ENCODE measurements around the gene SYT11.

Gene SYT11

GRCh38 chr1:155834296-155834926 lies 25.0 kb upstream of the SYT11 start:
- TF ChIP-seq TCF12 (IDR thresholded peaks at IDR 0.05; ENCODE audit: low read depth), result no peak
- TF ChIP-seq YY1 (IDR thresholded peaks at IDR 0.05; ENCODE audit: low read depth), result no peak
- no peak for TF ChIP-seq TEAD4 (IDR thresholded peaks at IDR 0.05)
- TF ChIP-seq, protein P1, sequence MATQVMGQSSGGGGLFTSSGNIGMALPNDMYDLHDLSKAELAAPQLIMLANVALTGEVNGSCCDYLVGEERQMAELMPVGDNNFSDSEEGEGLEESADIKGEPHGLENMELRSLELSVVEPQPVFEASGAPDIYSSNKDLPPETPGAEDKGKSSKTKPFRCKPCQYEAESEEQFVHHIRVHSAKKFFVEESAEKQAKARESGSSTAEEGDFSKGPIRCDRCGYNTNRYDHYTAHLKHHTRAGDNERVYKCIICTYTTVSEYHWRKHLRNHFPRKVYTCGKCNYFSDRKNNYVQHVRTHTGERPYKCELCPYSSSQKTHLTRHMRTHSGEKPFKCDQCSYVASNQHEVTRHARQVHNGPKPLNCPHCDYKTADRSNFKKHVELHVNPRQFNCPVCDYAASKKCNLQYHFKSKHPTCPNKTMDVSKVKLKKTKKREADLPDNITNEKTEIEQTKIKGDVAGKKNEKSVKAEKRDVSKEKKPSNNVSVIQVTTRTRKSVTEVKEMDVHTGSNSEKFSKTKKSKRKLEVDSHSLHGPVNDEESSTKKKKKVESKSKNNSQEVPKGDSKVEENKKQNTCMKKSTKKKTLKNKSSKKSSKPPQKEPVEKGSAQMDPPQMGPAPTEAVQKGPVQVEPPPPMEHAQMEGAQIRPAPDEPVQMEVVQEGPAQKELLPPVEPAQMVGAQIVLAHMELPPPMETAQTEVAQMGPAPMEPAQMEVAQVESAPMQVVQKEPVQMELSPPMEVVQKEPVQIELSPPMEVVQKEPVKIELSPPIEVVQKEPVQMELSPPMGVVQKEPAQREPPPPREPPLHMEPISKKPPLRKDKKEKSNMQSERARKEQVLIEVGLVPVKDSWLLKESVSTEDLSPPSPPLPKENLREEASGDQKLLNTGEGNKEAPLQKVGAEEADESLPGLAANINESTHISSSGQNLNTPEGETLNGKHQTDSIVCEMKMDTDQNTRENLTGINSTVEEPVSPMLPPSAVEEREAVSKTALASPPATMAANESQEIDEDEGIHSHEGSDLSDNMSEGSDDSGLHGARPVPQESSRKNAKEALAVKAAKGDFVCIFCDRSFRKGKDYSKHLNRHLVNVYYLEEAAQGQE (IDR thresholded peaks at IDR 0.05; ENCODE audit: low read depth), result no peak
- no peak for TF ChIP-seq NFIC (IDR thresholded peaks at IDR 0.05)
- TF ChIP-seq CEBPB (IDR thresholded peaks at IDR 0.05), result no peak
- no peak for TF ChIP-seq ZBTB7A (IDR thresholded peaks at IDR 0.05; ENCODE audit: low read depth)
- TF ChIP-seq CREB1 (IDR thresholded peaks at IDR 0.05; ENCODE audit: low read depth), result no peak
- TF ChIP-seq USF1 (IDR thresholded peaks at IDR 0.05), result no peak
- TF ChIP-seq EGR1 (IDR thresholded peaks at IDR 0.05), result no peak
- TF ChIP-seq, protein P2, sequence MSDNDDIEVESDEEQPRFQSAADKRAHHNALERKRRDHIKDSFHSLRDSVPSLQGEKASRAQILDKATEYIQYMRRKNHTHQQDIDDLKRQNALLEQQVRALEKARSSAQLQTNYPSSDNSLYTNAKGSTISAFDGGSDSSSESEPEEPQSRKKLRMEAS (IDR thresholded peaks at IDR 0.05), result no peak
- TF ChIP-seq FOXM1 (IDR thresholded peaks at IDR 0.05; ENCODE audit: borderline replicate concordance, low read depth), result no peak

DNA sequence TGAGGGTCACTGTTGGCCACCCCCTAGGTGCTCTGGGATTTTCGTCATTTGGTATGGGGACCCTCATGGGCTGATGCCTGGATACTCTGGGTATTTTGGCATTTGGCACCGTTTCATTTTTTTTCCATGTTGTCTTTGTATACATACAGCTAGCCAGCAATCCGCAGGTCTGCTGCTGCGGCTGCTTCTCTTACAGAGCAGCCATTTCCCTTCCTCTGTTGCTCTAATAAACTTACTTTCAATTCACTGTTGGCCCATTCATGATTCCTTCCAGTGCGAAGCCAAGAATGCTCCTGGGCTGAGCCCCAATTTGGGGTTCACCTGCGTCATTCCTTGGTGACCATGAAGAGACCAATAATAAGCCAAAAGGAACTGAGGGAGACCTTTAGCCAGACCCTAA lies 23.8 kb upstream of the SYT11 start:
- TF ChIP-seq, protein P1 (IDR thresholded peaks at IDR 0.05; ENCODE audit: low read depth), result no peak
- TF ChIP-seq CEBPB (IDR thresholded peaks at IDR 0.05) (no peak), NFIC (IDR thresholded peaks at IDR 0.05) (no peak), EGR1 (IDR thresholded peaks at IDR 0.05) (no peak), CREB1 (IDR thresholded peaks at IDR 0.05; ENCODE audit: low read depth) (no peak), TCF12 (IDR thresholded peaks at IDR 0.05; ENCODE audit: low read depth) (no peak), ZBTB7A (IDR thresholded peaks at IDR 0.05; ENCODE audit: low read depth) (no peak), USF1 (IDR thresholded peaks at IDR 0.05) (no peak), TEAD4 (IDR thresholded peaks at IDR 0.05) (no peak), EP300 (IDR thresholded peaks at IDR 0.05; ENCODE audit: borderline replicate concordance) (no peak), YY1 (IDR thresholded peaks at IDR 0.05; ENCODE audit: low read depth) (no peak)
- TF ChIP-seq, protein P2 (IDR thresholded peaks at IDR 0.05), result no peak

DNA sequence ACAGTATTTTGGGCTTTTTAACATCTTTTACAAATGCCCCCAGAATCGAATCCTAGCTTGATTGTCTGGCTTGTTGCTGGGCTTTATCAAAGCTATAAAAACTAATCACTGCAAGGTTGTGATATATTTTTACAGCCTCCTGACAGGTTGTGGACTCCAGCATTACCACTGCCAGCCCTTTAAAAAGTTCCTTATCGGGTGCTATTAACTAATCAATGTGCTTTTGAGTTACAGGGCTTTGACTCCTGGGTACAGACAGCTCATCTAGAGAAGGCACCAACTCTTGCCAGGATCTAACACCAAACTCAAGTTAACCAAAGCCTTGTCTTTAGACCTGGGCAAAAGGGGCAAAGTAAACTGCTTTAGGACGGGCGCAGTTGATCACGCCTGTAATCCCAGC lies 19.0 kb upstream of the SYT11 start:
- TF ChIP-seq, protein P2 (IDR thresholded peaks at IDR 0.05), result no peak
- TF ChIP-seq TAF1 (IDR thresholded peaks at IDR 0.05; ENCODE audit: low read depth) (no peak), YY1 (IDR thresholded peaks at IDR 0.05; ENCODE audit: low read depth) (no peak), CREB1 (IDR thresholded peaks at IDR 0.05; ENCODE audit: low read depth) (no peak), NFIC (IDR thresholded peaks at IDR 0.05) (no peak), ZBTB7A (IDR thresholded peaks at IDR 0.05; ENCODE audit: low read depth) (no peak)
- TF ChIP-seq, protein P1 (IDR thresholded peaks at IDR 0.05; ENCODE audit: low read depth), result no peak

GRCh38 chr1:155844860-155845421 lies 14.4 kb upstream of the SYT11 start:
- TF ChIP-seq RAD21 (IDR thresholded peaks at IDR 0.05; ENCODE audit: low read depth), result no peak
- TF ChIP-seq EP300 (IDR thresholded peaks at IDR 0.05; ENCODE audit: borderline replicate concordance), result no peak
- no peak for TF ChIP-seq ZBTB7A (IDR thresholded peaks at IDR 0.05; ENCODE audit: low read depth)
- TF ChIP-seq USF1 (IDR thresholded peaks at IDR 0.05), result no peak
- TF ChIP-seq NFIC (IDR thresholded peaks at IDR 0.05), result no peak
- TF ChIP-seq, protein P1 (IDR thresholded peaks at IDR 0.05; ENCODE audit: low read depth), result no peak
- TF ChIP-seq TCF12 (IDR thresholded peaks at IDR 0.05; ENCODE audit: low read depth), result no peak
- TF ChIP-seq FOXM1 (IDR thresholded peaks at IDR 0.05; ENCODE audit: borderline replicate concordance, low read depth), result no peak
- TF ChIP-seq, protein P2 (IDR thresholded peaks at IDR 0.05), result no peak
- TF ChIP-seq EGR1 (IDR thresholded peaks at IDR 0.05), result no peak
- no peak for TF ChIP-seq TAF1 (IDR thresholded peaks at IDR 0.05; ENCODE audit: low read depth)
- TF ChIP-seq CREB1 (IDR thresholded peaks at IDR 0.05; ENCODE audit: low read depth), result no peak
- TF ChIP-seq YY1 (IDR thresholded peaks at IDR 0.05; ENCODE audit: low read depth), result no peak
- no peak for TF ChIP-seq TEAD4 (IDR thresholded peaks at IDR 0.05)
- TF ChIP-seq CEBPB (IDR thresholded peaks at IDR 0.05), result no peak
